IMR-90 (cell line): Measurements from ENCODE around the gene GPR132. TPM values are rescaled to one million over a fixed set of nuclear protein-coding genes. Genes with fewer than 3 reads are reported as not detected.

ENCODE experiments used
- ATAC-seq: fragments of 200-7000 bp; cut with Tn5 transposase; 2 replicates; pipeline ENCODE4 v1.9.1; 2020; ENCODE audit warnings: low read depth, mild to moderate bottlenecking, moderate library complexity
- BruUV-seq: library from RNA; stranded (reverse); fragments of 400-500 nt; replicated peaks from 2 replicates; lab custom pipeline; 2021; lab: Mats Ljungman, UMichigan
- CTCF ChIA-PET: fragments of 300-600 bp; formaldehyde crosslinking; extraction: SDS; loops from one replicate; lab custom pipeline; 2021; ENCODE audit warnings: antibody characterized with exemption; lab: Yijun Ruan, JAX
- POLR2A ChIA-PET: fragments of 300-600 bp; sonication (Branson Sonifier 250); formaldehyde crosslinking; loops from one replicate; lab custom pipeline; 2022; ENCODE audit warnings: antibody characterized with exemption; ENCODE audit not compliant: unreplicated experiment; lab: Charles Lee
- DNase-seq: peaks from one replicate; pipeline ENCODE4 v3.0.0; 2013
- H2AFZ ChIP-seq: replicated peaks from 2 replicates; pipeline ENCODE3; 2013; ENCODE audit warnings: low read length, mild to moderate bottlenecking; ENCODE audit not compliant: poor library complexity
- H2AK5ac ChIP-seq: 2 replicates; pipeline ENCODE4 v1.6.1; 2013; ENCODE audit warnings: low read depth, low read length, inconsistent platforms
- H2AK9ac ChIP-seq: replicated peaks from 2 replicates; pipeline ENCODE3; 2013; ENCODE audit warnings: mild to moderate bottlenecking, low read depth, low read length, moderate library complexity; ENCODE audit not compliant: poor library complexity
- H2BK120ac ChIP-seq: 2 replicates; pipeline ENCODE4 v1.6.1; 2013; ENCODE audit warnings: low read depth, low read length, inconsistent platforms
- H2BK15ac ChIP-seq: 3 replicates; pipeline ENCODE4 v1.6.1; 2013; ENCODE audit warnings: low read depth, low read length, inconsistent platforms
- H2BK20ac ChIP-seq: 2 replicates; pipeline ENCODE4 v1.6.1; 2013; ENCODE audit warnings: low read depth, mild to moderate bottlenecking, inconsistent platforms, low read length, moderate library complexity
- H2BK5ac ChIP-seq: 2 replicates; pipeline ENCODE4 v1.6.1; 2013; ENCODE audit warnings: mild to moderate bottlenecking, low read depth, low read length, inconsistent platforms; ENCODE audit not compliant: poor library complexity, severe bottlenecking
- H3K14ac ChIP-seq: replicated peaks from 2 replicates; pipeline ENCODE4 v1.6.1; 2013; ENCODE audit warnings: low read depth, low read length, inconsistent platforms
- H3K18ac ChIP-seq: 2 replicates; pipeline ENCODE4 v1.6.1; 2013; ENCODE audit warnings: low read depth, low read length, control low read depth
- H3K23ac ChIP-seq: 2 replicates; pipeline ENCODE4 v1.6.1; 2013; ENCODE audit warnings: low read depth, low read length, inconsistent platforms
- H3K27ac ChIP-seq: 2 replicates; pipeline ENCODE4 v1.5.1; 2013; ENCODE audit warnings: mild to moderate bottlenecking, control low read depth, low read length; ENCODE audit not compliant: insufficient read depth
- H3K27me3 ChIP-seq: 2 replicates; pipeline ENCODE4 v1.6.1; 2013; ENCODE audit warnings: low read length; ENCODE audit not compliant: control insufficient read depth, insufficient read depth
- H3K36me3 ChIP-seq: 2 replicates; pipeline ENCODE4 v1.6.1; 2013; ENCODE audit warnings: low read length, mixed read lengths; ENCODE audit not compliant: control insufficient read depth, insufficient read depth
- H3K4ac ChIP-seq: 2 replicates; pipeline ENCODE4 v1.6.1; 2013; ENCODE audit warnings: low read depth, low read length, inconsistent platforms
- H3K4me1 ChIP-seq: 2 replicates; pipeline ENCODE4 v1.6.1; 2013; ENCODE audit warnings: low read length, mixed read lengths; ENCODE audit not compliant: control insufficient read depth, insufficient read depth
- H3K4me2 ChIP-seq: 2 replicates; pipeline ENCODE4 v1.6.1; 2013; ENCODE audit warnings: low read depth, mild to moderate bottlenecking, control low read depth, low read length, moderate library complexity
- H3K4me3 ChIP-seq: 2 replicates; pipeline ENCODE4 v1.5.1; 2013; ENCODE audit warnings: low read depth, mild to moderate bottlenecking, control low read depth, low read length, moderate library complexity; ENCODE audit not compliant: insufficient read depth
- H3K56ac ChIP-seq: 2 replicates; pipeline ENCODE4 v1.6.1; 2013; ENCODE audit warnings: low read length, inconsistent platforms; ENCODE audit not compliant: insufficient read depth; ENCODE audit errors: extremely low read depth
- H3K79me1 ChIP-seq, 2 experiments: 2 replicates each; pipeline ENCODE4 v1.6.1; 2013; ENCODE audit warnings: low read length in 2 of 2, inconsistent platforms in 1 of 2, low read depth in 1 of 2
- H3K9ac ChIP-seq: 2 replicates; pipeline ENCODE4 v1.6.1; 2013; ENCODE audit warnings: low read depth, low read length, control low read depth
- H3K9me1 ChIP-seq: 2 replicates; pipeline ENCODE4 v1.6.1; 2013; ENCODE audit warnings: low read length, inconsistent platforms; ENCODE audit not compliant: insufficient read depth
- H3K9me3 ChIP-seq: 2 replicates; pipeline ENCODE4 v1.6.1; 2013; ENCODE audit warnings: low read length; ENCODE audit not compliant: control insufficient read depth, insufficient read depth
- H4K20me1 ChIP-seq: 2 replicates; pipeline ENCODE4 v1.6.1; 2013; ENCODE audit warnings: low read length, inconsistent platforms; ENCODE audit not compliant: insufficient read depth
- H4K5ac ChIP-seq: 2 replicates; pipeline ENCODE4 v1.6.1; 2013; ENCODE audit warnings: mild to moderate bottlenecking, low read depth, low read length, control low read depth
- H4K8ac ChIP-seq, 2 experiments: 2 replicates each; pipeline ENCODE4 v1.6.1; 2013; ENCODE audit warnings: low read depth in 2 of 2, low read length in 2 of 2, control low read depth in 1 of 2, inconsistent platforms in 1 of 2
- H4K91ac ChIP-seq: 2 replicates; pipeline ENCODE4 v1.6.1; 2013; ENCODE audit warnings: low read depth, low read length, inconsistent platforms; ENCODE audit not compliant: insufficient read depth
- BHLHE40 ChIP-seq: fragments of 150-350 bp; IDR thresholded peaks from 2 replicates; pipeline ENCODE4 v1.6.1; 2016; ENCODE audit warnings: mild to moderate bottlenecking, low read depth, low read length
- CEBPB ChIP-seq: IDR thresholded peaks from 2 replicates; pipeline ENCODE4 v1.6.1; 2012; ENCODE audit warnings: low read depth, low read length, improper control_type of control experiment
- CHD1 ChIP-seq: IDR thresholded peaks from 2 replicates; pipeline ENCODE4 v1.6.1; 2012; ENCODE audit warnings: low read depth, low read length, improper control_type of control experiment
- FOS ChIP-seq: fragments of 150-350 bp; IDR thresholded peaks from 2 replicates; pipeline ENCODE4 v1.6.1; 2016; ENCODE audit warnings: low read depth, low read length
- MAFK ChIP-seq: IDR thresholded peaks from 2 replicates; pipeline ENCODE4 v1.6.1; 2012; ENCODE audit warnings: low read depth, low read length, improper control_type of control experiment
- MAZ ChIP-seq: IDR thresholded peaks from 2 replicates; pipeline ENCODE4 v1.6.1; 2012; ENCODE audit warnings: low read depth, mild to moderate bottlenecking, low read length, improper control_type of control experiment, moderate library complexity, borderline replicate concordance
- MXI1 ChIP-seq: IDR thresholded peaks from 2 replicates; pipeline ENCODE4 v1.6.1; 2012; ENCODE audit warnings: low read depth, mild to moderate bottlenecking, low read length, moderate library complexity, borderline replicate concordance
- NFE2L2 ChIP-seq: fragments of 150-350 bp; IDR thresholded peaks from 2 replicates; pipeline ENCODE4 v1.6.1; 2016; ENCODE audit warnings: low read depth, mild to moderate bottlenecking, low read length
- POLR2A ChIP-seq: IDR thresholded peaks from 2 replicates; pipeline ENCODE4 v1.6.1; 2012; ENCODE audit warnings: mild to moderate bottlenecking, low read depth, low read length
- RAD21 ChIP-seq: IDR thresholded peaks from 2 replicates; pipeline ENCODE4 v1.6.1; 2012; ENCODE audit warnings: low read length, improper control_type of control experiment
- RCOR1 ChIP-seq: IDR thresholded peaks from 2 replicates; pipeline ENCODE4 v1.6.1; 2012; ENCODE audit warnings: mild to moderate bottlenecking, low read length, improper control_type of control experiment; ENCODE audit not compliant: insufficient replicate concordance
- RFX5 ChIP-seq: IDR thresholded peaks from 2 replicates; pipeline ENCODE4 v1.8.0; 2012; ENCODE audit warnings: low read depth, mild to moderate bottlenecking, low read length, moderate library complexity
- SMC3 ChIP-seq: fragments of 150-350 bp; IDR thresholded peaks from 2 replicates; pipeline ENCODE4 v1.6.1; 2016; ENCODE audit warnings: low read depth, mild to moderate bottlenecking, antibody characterized with exemption, low read length, moderate library complexity
- WGBS, 2 experiments: methylation state at CpG; one replicate each; pipeline versions ENCODE4 v1.1.5 to v1.1.7; 2013; ENCODE audit warnings: missing lambda C conversion rate in 2 of 2; ENCODE audit not compliant: insufficient read length in 1 of 2; ENCODE audit errors: extremely low coverage in 2 of 2; 5-methylcytosine and 5-hydroxymethylcytosine counted together
- dilution Hi-C: fragments of 300-500 bp; cut with HindIII; formaldehyde crosslinking; loops from one replicate; pipeline ENCODE4 v1.14.3; 2018; ENCODE audit warnings: low sequenced_read_pairs; ENCODE audit not compliant: unreplicated experiment
- in situ Hi-C: fragments of 300-500 bp; cut with MboI; formaldehyde crosslinking; loops from 3 replicates; pipeline ENCODE4 v1.14.3; 2019; ENCODE audit warnings: low sequenced_read_pairs, inconsistent platforms, mixed read lengths
- intact Hi-C: fragments of 100-400 bp; cut with micrococcal nuclease; formaldehyde crosslinking; loops from 2 replicates; pipeline ENCODE4 v1.10.0; 2022
- polyA plus RNA-seq, 3 experiments: library from polyadenylated mRNA; depleted of rRNA; stranded (reverse); fragments of >200 nt; gene quantifications; 2 replicates each; pipeline ENCODE4 v1.2.3, GENCODE V29; 2012; ENCODE audit warnings: low replicate concordance in 1 of 3
- total RNA-seq: library from RNA; depleted of rRNA; stranded (reverse); fragments of >200 nt; gene quantifications from 2 replicates; pipeline ENCODE4 v1.2.3, GENCODE V29; 2012
- TF ChIP-seq, protein P1 (sequence below): fragments of 150-350 bp; IDR thresholded peaks from 2 replicates; pipeline ENCODE4 v1.6.1; 2017; ENCODE audit warnings: mild to moderate bottlenecking, antibody characterized with exemption, low read length, low read depth
- TF ChIP-seq, protein P2 (sequence below): conservative IDR thresholded peaks from 2 replicates; pipeline ENCODE4 v1.5.1; 2012; ENCODE audit warnings: mild to moderate bottlenecking, low read depth, low read length, improper control_type of control experiment
- TF ChIP-seq, protein P3 (sequence below): fragments of 150-350 bp; IDR thresholded peaks from 2 replicates; pipeline ENCODE4 v1.6.1; 2016; ENCODE audit warnings: low read depth, mild to moderate bottlenecking, low read length, moderate library complexity, borderline replicate concordance

GPR132 gene
- total and polyA plus RNA-seq, 2 of the 4 experiments (the other 2 are of a cell fraction): under 0.01 to 0.10 TPM

DNA sequence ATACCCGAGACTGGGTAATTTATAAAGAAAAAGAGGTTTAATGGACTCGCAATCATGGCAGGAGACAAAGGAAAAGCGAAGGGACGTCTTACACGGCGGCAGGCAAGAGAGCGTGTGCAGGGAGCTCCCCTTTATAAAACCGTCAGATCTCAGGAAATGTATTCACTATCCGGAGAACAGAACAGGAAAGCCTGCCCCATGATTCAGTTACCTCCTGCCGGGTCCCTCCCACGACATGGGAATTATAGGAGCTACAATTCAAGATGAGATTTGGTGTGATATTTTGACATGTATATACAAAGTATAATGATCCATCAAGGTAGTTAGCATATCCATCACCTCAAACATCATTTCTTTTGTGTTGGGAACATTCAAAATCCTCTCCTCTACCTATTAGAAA lies 42.1 kb downstream of the GPR132 start:
- no TSS peak for BruUV-seq
- H2BK5ac ChIP-seq: no peak overlapping the region
- H2AK9ac ChIP-seq: no peak overlapping the region
- peaks cover 12% of the 10 kb centered on the region for H3K4me1 ChIP-seq
- ATAC-seq (no peak), DNase-seq (no peak)
- peaks cover 7% of the 10 kb centered on the region for H3K9me1 ChIP-seq
- no peak overlapping the region for H3K18ac ChIP-seq
- no peak overlapping the region for H3K27ac ChIP-seq
- H3K27me3 ChIP-seq: no peaks in the 10 kb centered on the region
- POLR2A ChIA-PET: no interaction called here
- intact Hi-C loops: no loop called here
- H4K20me1 ChIP-seq: peaks cover 15% of the 10 kb centered on the region
- no peak overlapping the region for H2BK15ac ChIP-seq
- no peak overlapping the region for H3K56ac ChIP-seq
- H3K4me3 ChIP-seq: no peak overlapping the region
- no peak overlapping the region for H2BK20ac ChIP-seq
- H3K9me3 ChIP-seq: no peaks in the 10 kb centered on the region
- H3K4ac ChIP-seq: no peak overlapping the region
- H4K8ac ChIP-seq: no peak overlapping the region
- no peak overlapping the region for H2BK120ac ChIP-seq
- 87% methylated on average over 3 of the region's 11 CpGs; no CpG with 5 or more reads in 1 of the 2 experiments for WGBS, 2 experiments
- H3K36me3 ChIP-seq: no peaks in the 10 kb centered on the region
- H4K91ac ChIP-seq: no peak overlapping the region
- H3K23ac ChIP-seq: no peak overlapping the region
- no peak overlapping the region for H4K5ac ChIP-seq
- no peak overlapping the region for H2AFZ ChIP-seq
- peaks cover 10 to 17% of the 10 kb centered on the region in 2 experiments; a peak in 3 of 4 replicates for H3K79me1 ChIP-seq
- TF ChIP-seq BHLHE40 (no peak), MAZ (no peak), RFX5 (no peak), POLR2A (no peak), MAFK (no peak), FOS (no peak), RAD21 (no peak), CHD1 (no peak), NFE2L2 (no peak), SMC3 (no peak), RCOR1 (no peak), MXI1 (no peak), CEBPB (no peak)
- TF ChIP-seq, protein P1, sequence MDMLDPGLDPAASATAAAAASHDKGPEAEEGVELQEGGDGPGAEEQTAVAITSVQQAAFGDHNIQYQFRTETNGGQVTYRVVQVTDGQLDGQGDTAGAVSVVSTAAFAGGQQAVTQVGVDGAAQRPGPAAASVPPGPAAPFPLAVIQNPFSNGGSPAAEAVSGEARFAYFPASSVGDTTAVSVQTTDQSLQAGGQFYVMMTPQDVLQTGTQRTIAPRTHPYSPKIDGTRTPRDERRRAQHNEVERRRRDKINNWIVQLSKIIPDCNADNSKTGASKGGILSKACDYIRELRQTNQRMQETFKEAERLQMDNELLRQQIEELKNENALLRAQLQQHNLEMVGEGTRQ: no peak
- TF ChIP-seq, protein P2, sequence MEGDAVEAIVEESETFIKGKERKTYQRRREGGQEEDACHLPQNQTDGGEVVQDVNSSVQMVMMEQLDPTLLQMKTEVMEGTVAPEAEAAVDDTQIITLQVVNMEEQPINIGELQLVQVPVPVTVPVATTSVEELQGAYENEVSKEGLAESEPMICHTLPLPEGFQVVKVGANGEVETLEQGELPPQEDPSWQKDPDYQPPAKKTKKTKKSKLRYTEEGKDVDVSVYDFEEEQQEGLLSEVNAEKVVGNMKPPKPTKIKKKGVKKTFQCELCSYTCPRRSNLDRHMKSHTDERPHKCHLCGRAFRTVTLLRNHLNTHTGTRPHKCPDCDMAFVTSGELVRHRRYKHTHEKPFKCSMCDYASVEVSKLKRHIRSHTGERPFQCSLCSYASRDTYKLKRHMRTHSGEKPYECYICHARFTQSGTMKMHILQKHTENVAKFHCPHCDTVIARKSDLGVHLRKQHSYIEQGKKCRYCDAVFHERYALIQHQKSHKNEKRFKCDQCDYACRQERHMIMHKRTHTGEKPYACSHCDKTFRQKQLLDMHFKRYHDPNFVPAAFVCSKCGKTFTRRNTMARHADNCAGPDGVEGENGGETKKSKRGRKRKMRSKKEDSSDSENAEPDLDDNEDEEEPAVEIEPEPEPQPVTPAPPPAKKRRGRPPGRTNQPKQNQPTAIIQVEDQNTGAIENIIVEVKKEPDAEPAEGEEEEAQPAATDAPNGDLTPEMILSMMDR: no peak
- TF ChIP-seq, protein P3, sequence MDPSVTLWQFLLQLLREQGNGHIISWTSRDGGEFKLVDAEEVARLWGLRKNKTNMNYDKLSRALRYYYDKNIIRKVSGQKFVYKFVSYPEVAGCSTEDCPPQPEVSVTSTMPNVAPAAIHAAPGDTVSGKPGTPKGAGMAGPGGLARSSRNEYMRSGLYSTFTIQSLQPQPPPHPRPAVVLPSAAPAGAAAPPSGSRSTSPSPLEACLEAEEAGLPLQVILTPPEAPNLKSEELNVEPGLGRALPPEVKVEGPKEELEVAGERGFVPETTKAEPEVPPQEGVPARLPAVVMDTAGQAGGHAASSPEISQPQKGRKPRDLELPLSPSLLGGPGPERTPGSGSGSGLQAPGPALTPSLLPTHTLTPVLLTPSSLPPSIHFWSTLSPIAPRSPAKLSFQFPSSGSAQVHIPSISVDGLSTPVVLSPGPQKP: no peak
- no peak overlapping the region for H3K9ac ChIP-seq
- H3K4me2 ChIP-seq: no peak overlapping the region
- no peak overlapping the region for H3K14ac ChIP-seq
- CTCF ChIA-PET: no interaction called here
- dilution Hi-C loops: no loop called here
- in situ Hi-C loops: no loop called here
- H2AK5ac ChIP-seq: no peak overlapping the region
